RPMI8226 (cell line): Measurements from ENCODE around the gene IL18RAP.

Experiments used
- DNase-seq: peaks from one replicate; pipeline ENCODE4 v3.0.0-alpha.2; 2015

IL18RAP gene

GRCh38 chr2:102461188-102461587 is 38.2 kb downstream of the IL18RAP start:
- DNase-seq: no peak

- no peak for DNase-seq
These were observed 40.2 kb downstream of the IL18RAP start for GRCh38 chr2:102463160-102463559.

- DNase-seq: no peak
These were observed 47.2 kb downstream of the IL18RAP start for GRCh38 chr2:102470168-102470567.

- peak; percentile 41 for DNase-seq
These were observed 50.1 kb downstream of the IL18RAP start, which contains the start of gene SLC9A4 for GRCh38 chr2:102473020-102473419. Gene SLC9A4 (plus strand): TSS chr2:102473226. CDS start chr2:102473760, 534 bp downstream.

- DNase-seq: no peak
These were observed 50.7 kb downstream of the IL18RAP start for GRCh38 chr2:102473631-102474030.

- no peak for DNase-seq
These were observed 51.8 kb downstream of the IL18RAP start for GRCh38 chr2:102474785-102475184.

- DNase-seq: no peak
These were observed 55.9 kb downstream of the IL18RAP start for GRCh38 chr2:102478686-102479470.

GRCh38 chr2:102480285-102481195 is 57.6 kb downstream of the IL18RAP start:
- no peak for DNase-seq

GRCh38 chr2:102481931-102482330 is 59.0 kb downstream of the IL18RAP start:
- DNase-seq: no peak

GRCh38 chr2:102483086-102483485 is 60.1 kb downstream of the IL18RAP start:
- no peak for DNase-seq

GRCh38 chr2:102484310-102485061 is 61.5 kb downstream of the IL18RAP start:
- no peak for DNase-seq

GRCh38 chr2:102485147-102485785 is 62.3 kb downstream of the IL18RAP start:
- no peak for DNase-seq

- DNase-seq: no peak
These were observed 64.2 kb downstream of the IL18RAP start for GRCh38 chr2:102486941-102487702.

GRCh38 chr2:102487761-102488462 is 65.0 kb downstream of the IL18RAP start:
- no peak for DNase-seq

- no peak for DNase-seq
These were observed 66.7 kb downstream of the IL18RAP start for GRCh38 chr2:102489646-102490045.

GRCh38 chr2:102492006-102492405 is 69.0 kb downstream of the IL18RAP start:
- DNase-seq: no peak

GRCh38 chr2:102494570-102494969 is 71.6 kb downstream of the IL18RAP start:
- no peak for DNase-seq

- DNase-seq: no peak
These were observed 75.5 kb downstream of the IL18RAP start for GRCh38 chr2:102498414-102498813.

- DNase-seq: no peak
These were observed 76.6 kb downstream of the IL18RAP start for GRCh38 chr2:102499558-102499957.
